ENCODE data around the gene MXI1.

DNA sequence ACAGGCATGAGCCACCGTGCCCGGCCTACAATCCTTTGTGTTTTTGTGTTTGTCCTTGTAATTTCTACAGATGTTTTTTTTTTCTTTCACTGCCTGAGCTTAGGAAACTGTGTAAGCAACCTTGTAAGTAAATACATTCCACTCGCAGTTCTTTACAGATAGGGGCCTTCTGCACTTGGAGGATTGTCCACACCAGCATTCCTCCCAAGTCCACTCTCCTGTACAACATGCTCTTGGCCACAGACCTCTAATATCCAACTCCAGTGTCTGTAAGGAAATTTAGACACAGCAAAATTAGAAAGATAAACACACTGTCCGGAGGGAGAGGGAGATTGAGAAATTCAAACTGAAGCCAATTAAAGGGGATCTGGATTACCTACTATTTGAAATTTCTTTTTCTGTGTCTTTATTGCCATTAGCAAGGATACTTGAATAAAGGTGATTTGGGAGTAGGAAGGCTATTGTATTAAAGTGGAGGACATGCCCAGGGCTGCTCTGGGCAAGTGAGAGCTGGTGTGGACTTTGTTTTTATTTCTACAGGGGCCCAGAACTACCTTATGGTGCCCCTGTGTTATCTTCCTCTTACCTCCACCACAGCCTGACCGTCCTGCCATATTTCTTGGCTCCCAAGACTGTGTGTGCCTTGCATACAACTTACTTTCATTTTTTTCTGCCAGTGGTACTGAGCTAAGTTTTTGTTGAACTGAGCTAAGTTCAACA is 9.7 kb downstream of the MXI1 start:
- TF ChIP-seq, protein P1, sequence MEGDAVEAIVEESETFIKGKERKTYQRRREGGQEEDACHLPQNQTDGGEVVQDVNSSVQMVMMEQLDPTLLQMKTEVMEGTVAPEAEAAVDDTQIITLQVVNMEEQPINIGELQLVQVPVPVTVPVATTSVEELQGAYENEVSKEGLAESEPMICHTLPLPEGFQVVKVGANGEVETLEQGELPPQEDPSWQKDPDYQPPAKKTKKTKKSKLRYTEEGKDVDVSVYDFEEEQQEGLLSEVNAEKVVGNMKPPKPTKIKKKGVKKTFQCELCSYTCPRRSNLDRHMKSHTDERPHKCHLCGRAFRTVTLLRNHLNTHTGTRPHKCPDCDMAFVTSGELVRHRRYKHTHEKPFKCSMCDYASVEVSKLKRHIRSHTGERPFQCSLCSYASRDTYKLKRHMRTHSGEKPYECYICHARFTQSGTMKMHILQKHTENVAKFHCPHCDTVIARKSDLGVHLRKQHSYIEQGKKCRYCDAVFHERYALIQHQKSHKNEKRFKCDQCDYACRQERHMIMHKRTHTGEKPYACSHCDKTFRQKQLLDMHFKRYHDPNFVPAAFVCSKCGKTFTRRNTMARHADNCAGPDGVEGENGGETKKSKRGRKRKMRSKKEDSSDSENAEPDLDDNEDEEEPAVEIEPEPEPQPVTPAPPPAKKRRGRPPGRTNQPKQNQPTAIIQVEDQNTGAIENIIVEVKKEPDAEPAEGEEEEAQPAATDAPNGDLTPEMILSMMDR (IDR thresholded peaks at IDR 0.05), result no peak
- TF ChIP-seq POLR2A (IDR thresholded peaks at IDR 0.05), result no peak
